HEK293 (cell line): ENCODE measurements around the gene PLCL1.

Experiments
- REST ChIP-seq: fragments of 450-650 bp; formaldehyde crosslinking; IDR thresholded peaks from 2 replicates; pipeline ENCODE4 v1.5.1; 2016; ENCODE audit warnings: missing biosample characterization, missing genetic modification characterization
- ZNF626 ChIP-seq: fragments of 450-650 bp; sonication (Bioruptor Pico); formaldehyde crosslinking; IDR thresholded peaks from 2 replicates; pipeline ENCODE4 v1.5.1; 2018; ENCODE audit warnings: missing biosample characterization, missing genetic modification characterization, inconsistent platforms

GRCh38 chr2:197934934-197935289, 130.5 kb downstream of the PLCL1 start:
- TF ChIP-seq ZNF626 (tag by site-specific recombination) (no peak), REST (tag by site-specific recombination) (no peak)
